ENCODE data around the gene ADGRL1. TPM values are rescaled to one million over a fixed set of nuclear protein-coding genes. Genes with fewer than 3 reads are reported as not detected.
A peak's percentile ranks its signal among the peaks of the same experiment; 100 is the strongest.

ADGRL1 gene
- total RNA-seq, 2 donors from 2014 or later: 70.8 to 82.6 TPM

- Mint-ChIP-seq H3K4me3 (peak overlapping the region; percentile 72), H3K36me3 (ENCODE audit: low read depth) (peaks cover 6% of the 10 kb centered on the region), H3K9me3 (no peaks in the 10 kb centered on the region), H3K27ac (no peak overlapping the region), H3K4me1 (peaks cover 23% of the 10 kb centered on the region), H3K27me3 (ENCODE audit: insufficient read depth) (no peaks in the 10 kb centered on the region)
- Histone ChIP-seq H3K9me3 (ENCODE audit: control insufficient read depth, low read length) (no peaks in the 10 kb centered on the region), H3K27ac (ENCODE audit: low read depth, low read length) (no peak overlapping the region), H3K4me1 (ENCODE audit: control insufficient read depth, insufficient read depth, low read length) (peaks cover 12% of the 10 kb centered on the region), H3K9ac (ENCODE audit: extremely low read depth, low read length, poor library complexity, severe bottlenecking) (peak overlapping the region; percentile 30), H3K4me3 (ENCODE audit: low read length) (peak overlapping the region; percentile 85), H3K36me3 (ENCODE audit: control insufficient read depth, insufficient read depth, low read length) (peaks cover 4% of the 10 kb centered on the region), H3K27me3 (ENCODE audit: control insufficient read depth, insufficient read depth, low read length, poor library complexity, severe bottlenecking) (no peaks in the 10 kb centered on the region)
- TF ChIP-seq, protein P1, sequence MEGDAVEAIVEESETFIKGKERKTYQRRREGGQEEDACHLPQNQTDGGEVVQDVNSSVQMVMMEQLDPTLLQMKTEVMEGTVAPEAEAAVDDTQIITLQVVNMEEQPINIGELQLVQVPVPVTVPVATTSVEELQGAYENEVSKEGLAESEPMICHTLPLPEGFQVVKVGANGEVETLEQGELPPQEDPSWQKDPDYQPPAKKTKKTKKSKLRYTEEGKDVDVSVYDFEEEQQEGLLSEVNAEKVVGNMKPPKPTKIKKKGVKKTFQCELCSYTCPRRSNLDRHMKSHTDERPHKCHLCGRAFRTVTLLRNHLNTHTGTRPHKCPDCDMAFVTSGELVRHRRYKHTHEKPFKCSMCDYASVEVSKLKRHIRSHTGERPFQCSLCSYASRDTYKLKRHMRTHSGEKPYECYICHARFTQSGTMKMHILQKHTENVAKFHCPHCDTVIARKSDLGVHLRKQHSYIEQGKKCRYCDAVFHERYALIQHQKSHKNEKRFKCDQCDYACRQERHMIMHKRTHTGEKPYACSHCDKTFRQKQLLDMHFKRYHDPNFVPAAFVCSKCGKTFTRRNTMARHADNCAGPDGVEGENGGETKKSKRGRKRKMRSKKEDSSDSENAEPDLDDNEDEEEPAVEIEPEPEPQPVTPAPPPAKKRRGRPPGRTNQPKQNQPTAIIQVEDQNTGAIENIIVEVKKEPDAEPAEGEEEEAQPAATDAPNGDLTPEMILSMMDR (conservative IDR thresholded peaks at IDR 0.05): no peak
- WGBS, 2 experiments (ENCODE audit: insufficient coverage in 1 of 2, insufficient read length in 1 of 2): 0 to 1% methylated on average over 14 to 33 of the region's 33 CpGs
- peak; percentile 57 for DNase-seq
Measured at GRCh38 chr19:14116918-14117578, 88.9 kb downstream of the ADGRL1 start.

DNA sequence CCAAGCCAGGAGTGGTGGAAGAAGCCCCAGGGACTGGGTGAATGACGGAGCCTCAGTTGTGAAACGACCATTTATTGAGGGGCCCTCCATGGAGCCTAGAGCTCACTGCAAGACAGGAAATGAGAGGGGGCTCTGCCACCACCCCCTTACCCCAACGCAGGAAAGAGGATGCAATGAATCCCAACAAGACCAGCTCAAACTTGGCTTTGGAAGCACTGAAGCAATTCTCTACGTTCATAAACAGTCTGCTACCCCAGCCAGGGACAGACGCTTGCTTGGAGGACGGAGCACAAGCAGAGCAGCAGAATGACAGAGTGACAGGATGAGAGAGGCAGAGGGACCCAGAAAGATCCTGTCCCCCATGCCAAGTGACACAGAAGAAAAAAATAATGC lies 89.4 kb downstream of the ADGRL1 start:
- Histone ChIP-seq H3K4me3 (ENCODE audit: low read length) (peak overlapping the region; percentile 85), H3K36me3 (ENCODE audit: control insufficient read depth, insufficient read depth, low read length) (peaks cover 4% of the 10 kb centered on the region), H3K9me3 (ENCODE audit: control insufficient read depth, low read length) (no peaks in the 10 kb centered on the region), H3K27ac (ENCODE audit: low read depth, low read length) (no peak overlapping the region), H3K27me3 (ENCODE audit: control insufficient read depth, insufficient read depth, low read length, poor library complexity, severe bottlenecking) (no peaks in the 10 kb centered on the region), H3K9ac (ENCODE audit: extremely low read depth, low read length, poor library complexity, severe bottlenecking) (peak overlapping the region; percentile 30), H3K4me1 (ENCODE audit: control insufficient read depth, insufficient read depth, low read length) (peaks cover 12% of the 10 kb centered on the region)
- Mint-ChIP-seq H3K27me3 (ENCODE audit: insufficient read depth) (no peaks in the 10 kb centered on the region), H3K4me1 (peaks cover 23% of the 10 kb centered on the region), H3K4me3 (peak overlapping the region; percentile 72), H3K9me3 (no peaks in the 10 kb centered on the region), H3K36me3 (ENCODE audit: low read depth) (peaks cover 4% of the 10 kb centered on the region), H3K27ac (peak overlapping the region; percentile 49)
- TF ChIP-seq, protein P1 (conservative IDR thresholded peaks at IDR 0.05): no peak
- no peak for DNase-seq
- 53 to 60% methylated on average over 2 to 6 of the region's 6 CpGs for WGBS, 2 experiments (ENCODE audit: insufficient coverage in 1 of 2, insufficient read length in 1 of 2)

DNA sequence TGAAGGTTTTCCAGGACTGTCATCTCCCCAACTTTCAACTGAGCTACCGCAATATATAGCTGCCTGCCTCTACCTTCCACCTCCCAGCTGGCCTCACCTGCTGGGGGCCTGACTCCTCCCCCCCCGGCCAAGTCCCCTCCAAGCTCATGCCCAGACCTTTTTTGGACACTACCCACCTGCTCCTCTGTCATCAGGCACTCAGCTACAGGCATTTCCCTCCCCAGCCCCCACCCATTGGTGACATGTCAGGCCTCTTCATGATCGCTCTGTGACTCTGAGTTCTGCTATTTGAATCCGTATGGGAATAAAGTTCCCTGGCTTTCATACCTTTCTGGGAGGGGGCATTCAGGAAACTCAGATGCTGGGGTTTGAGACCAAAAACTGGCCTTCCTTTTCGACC lies 90.2 kb downstream of the ADGRL1 start:
- no peak overlapping the region for H3K27ac ChIP-seq (ENCODE audit: low read depth, low read length)
- Mint-ChIP-seq H3K27me3 (ENCODE audit: insufficient read depth) (no peaks in the 10 kb centered on the region), H3K4me3 (peak overlapping the region; percentile 72), H3K9me3 (no peaks in the 10 kb centered on the region), H3K4me1 (peaks cover 23% of the 10 kb centered on the region), H3K36me3 (ENCODE audit: low read depth) (no peaks in the 10 kb centered on the region), H3K27ac (no peak overlapping the region)
- H3K36me3 ChIP-seq (ENCODE audit: control insufficient read depth, insufficient read depth, low read length): no peaks in the 10 kb centered on the region
- no peak overlapping the region for H3K9ac ChIP-seq (ENCODE audit: extremely low read depth, low read length, poor library complexity, severe bottlenecking)
- TF ChIP-seq, protein P1 (conservative IDR thresholded peaks at IDR 0.05): no peak
- peaks cover 12% of the 10 kb centered on the region for H3K4me1 ChIP-seq (ENCODE audit: control insufficient read depth, insufficient read depth, low read length)
- no peaks in the 10 kb centered on the region for H3K27me3 ChIP-seq (ENCODE audit: control insufficient read depth, insufficient read depth, low read length, poor library complexity, severe bottlenecking)
- no peak overlapping the region for H3K4me3 ChIP-seq (ENCODE audit: low read length)
- H3K9me3 ChIP-seq (ENCODE audit: control insufficient read depth, low read length): no peaks in the 10 kb centered on the region
- no peak for DNase-seq
- 91 to 100% methylated on average over 3 to 5 of the region's 5 CpGs for WGBS, 2 experiments (ENCODE audit: insufficient coverage in 1 of 2, insufficient read length in 1 of 2)

All from endodermal cell (in vitro differentiated cells).